Smooth muscle cell of the coronary artery (primary cell): ENCODE results near the gene ZNF609. TPM values are rescaled to one million over a fixed set of nuclear protein-coding genes. Genes with fewer than 3 reads are reported as not detected.

Source experiments
- total RNA-seq: library from RNA; depleted of rRNA; stranded (reverse); fragments of >200 nt; gene quantifications from 2 replicates; pipeline ENCODE4 v1.2.3, GENCODE V29; 2014; ENCODE audit warnings: low replicate concordance

The ZNF609 gene, protein sequence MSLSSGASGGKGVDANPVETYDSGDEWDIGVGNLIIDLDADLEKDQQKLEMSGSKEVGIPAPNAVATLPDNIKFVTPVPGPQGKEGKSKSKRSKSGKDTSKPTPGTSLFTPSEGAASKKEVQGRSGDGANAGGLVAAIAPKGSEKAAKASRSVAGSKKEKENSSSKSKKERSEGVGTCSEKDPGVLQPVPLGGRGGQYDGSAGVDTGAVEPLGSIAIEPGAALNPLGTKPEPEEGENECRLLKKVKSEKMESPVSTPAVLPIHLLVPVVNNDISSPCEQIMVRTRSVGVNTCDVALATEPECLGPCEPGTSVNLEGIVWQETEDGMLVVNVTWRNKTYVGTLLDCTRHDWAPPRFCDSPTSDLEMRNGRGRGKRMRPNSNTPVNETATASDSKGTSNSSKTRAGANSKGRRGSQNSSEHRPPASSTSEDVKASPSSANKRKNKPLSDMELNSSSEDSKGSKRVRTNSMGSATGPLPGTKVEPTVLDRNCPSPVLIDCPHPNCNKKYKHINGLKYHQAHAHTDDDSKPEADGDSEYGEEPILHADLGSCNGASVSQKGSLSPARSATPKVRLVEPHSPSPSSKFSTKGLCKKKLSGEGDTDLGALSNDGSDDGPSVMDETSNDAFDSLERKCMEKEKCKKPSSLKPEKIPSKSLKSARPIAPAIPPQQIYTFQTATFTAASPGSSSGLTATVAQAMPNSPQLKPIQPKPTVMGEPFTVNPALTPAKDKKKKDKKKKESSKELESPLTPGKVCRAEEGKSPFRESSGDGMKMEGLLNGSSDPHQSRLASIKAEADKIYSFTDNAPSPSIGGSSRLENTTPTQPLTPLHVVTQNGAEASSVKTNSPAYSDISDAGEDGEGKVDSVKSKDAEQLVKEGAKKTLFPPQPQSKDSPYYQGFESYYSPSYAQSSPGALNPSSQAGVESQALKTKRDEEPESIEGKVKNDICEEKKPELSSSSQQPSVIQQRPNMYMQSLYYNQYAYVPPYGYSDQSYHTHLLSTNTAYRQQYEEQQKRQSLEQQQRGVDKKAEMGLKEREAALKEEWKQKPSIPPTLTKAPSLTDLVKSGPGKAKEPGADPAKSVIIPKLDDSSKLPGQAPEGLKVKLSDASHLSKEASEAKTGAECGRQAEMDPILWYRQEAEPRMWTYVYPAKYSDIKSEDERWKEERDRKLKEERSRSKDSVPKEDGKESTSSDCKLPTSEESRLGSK (N-terminal part only)
- 18.6 and 50.5 TPM in 2 replicates for total RNA-seq

DNA sequence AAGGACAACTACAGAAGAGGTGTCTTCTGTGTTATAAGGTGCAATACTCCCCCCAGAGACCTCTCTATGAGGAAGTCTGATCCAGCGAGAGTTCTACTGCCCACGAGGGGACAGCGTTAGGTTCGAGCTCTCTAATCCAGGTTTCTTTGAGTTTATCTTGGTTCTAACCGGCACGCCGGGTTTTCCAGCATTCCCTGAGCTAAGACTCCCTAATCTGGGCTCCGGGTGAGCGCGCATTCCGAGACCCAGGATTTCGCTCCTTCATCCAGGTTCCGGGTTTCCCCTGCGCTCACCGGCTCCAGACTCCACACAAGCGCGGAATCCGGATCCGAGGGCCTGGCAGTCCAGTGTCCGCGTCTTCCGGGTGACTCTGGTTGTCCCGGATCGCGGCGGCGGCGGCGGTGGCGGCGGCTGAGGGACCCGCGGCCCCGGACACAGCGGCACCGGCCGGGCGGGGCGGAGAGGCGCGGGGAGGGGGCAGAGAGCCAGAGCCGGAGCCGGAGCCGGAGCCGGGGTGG, at the start of gene ZNF609:
TSS of gene ZNF609 (plus strand) at position 373 of the 518 bp plus-strand sequence. CDS start 38,842 bp downstream, outside the sequence.

Other genes with a start within 250 kb of the ZNF609 start
- 21.2 and 23.1 TPM in 2 replicates for gene CSNK1G1, start 104.4 kb upstream of the ZNF609 start, total RNA-seq
- 0.35 and 11.4 TPM in 2 replicates for gene PCLAF, start 79.1 kb upstream of the ZNF609 start, total RNA-seq
- 4.9 and 8.2 TPM in 2 replicates for gene TRIP4, start 72.7 kb upstream of the ZNF609 start, total RNA-seq